ENCODE results near the gene TCF3. TPM values are rescaled to one million over a fixed set of nuclear protein-coding genes. Genes with fewer than 3 reads are reported as not detected.

Gene TCF3
- total RNA-seq, 2 experiments from 2014 or later: 518 to 811 TPM

DNA sequence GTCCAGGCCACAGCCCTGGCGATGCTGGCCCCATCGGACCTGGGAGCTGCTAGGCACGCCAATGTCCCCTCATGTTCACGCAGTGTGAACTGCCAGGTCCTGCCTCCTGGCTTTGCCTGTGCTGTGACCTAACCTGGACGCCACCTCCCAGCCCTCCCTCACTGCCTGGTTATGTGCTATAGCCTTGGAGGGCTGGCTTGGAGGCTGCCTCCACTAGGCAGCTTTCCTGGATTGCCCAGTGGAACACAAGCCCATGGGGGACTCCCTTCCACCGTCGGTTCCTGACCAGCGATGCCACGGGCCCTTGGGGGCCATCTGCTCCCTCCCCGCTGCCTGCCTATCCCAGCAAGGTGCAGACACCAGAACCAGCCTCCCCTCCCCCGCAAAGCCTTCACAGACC lies 31.9 kb downstream of the TCF3 start:
- Histone ChIP-seq H2AFZ (ENCODE audit: low read length) (no peak overlapping the region), H3K4me1 (ENCODE audit: insufficient read depth, low read length, poor library complexity, severe bottlenecking) (peaks cover 60% of the 10 kb centered on the region), H4K20me1 (ENCODE audit: insufficient read depth, low read length) (no peaks in the 10 kb centered on the region), H3K36me3 (ENCODE audit: insufficient read depth, low read length) (peaks cover 100% of the 10 kb centered on the region), H3K79me2 (ENCODE audit: insufficient read depth, low read depth, low read length) (peaks cover 25% of the 10 kb centered on the region; the same call in 1 of the 2 replicates), H3K4me2 (ENCODE audit: low read length) (no peak overlapping the region), H3K27ac (ENCODE audit: low read depth, low read length, poor library complexity, severe bottlenecking) (peak overlapping the region; percentile 30), H3K9me2 (ENCODE audit: insufficient read depth, low read length) (no peaks in the 10 kb centered on the region), H3K4me3 (ENCODE audit: low read depth, low read length, poor library complexity, severe bottlenecking) (no peak overlapping the region), H3K9me3 (ENCODE audit: low read length) (no peaks in the 10 kb centered on the region)
- CTCF ChIA-PET (ENCODE audit: unreplicated experiment): no interaction called here
- POLR2A ChIA-PET: no interaction called here
- no peak for DNase-seq (ENCODE audit: low spot score)
- no TSS peak for BruUV-seq (replicated peaks)
- TF ChIP-seq, protein P1, sequence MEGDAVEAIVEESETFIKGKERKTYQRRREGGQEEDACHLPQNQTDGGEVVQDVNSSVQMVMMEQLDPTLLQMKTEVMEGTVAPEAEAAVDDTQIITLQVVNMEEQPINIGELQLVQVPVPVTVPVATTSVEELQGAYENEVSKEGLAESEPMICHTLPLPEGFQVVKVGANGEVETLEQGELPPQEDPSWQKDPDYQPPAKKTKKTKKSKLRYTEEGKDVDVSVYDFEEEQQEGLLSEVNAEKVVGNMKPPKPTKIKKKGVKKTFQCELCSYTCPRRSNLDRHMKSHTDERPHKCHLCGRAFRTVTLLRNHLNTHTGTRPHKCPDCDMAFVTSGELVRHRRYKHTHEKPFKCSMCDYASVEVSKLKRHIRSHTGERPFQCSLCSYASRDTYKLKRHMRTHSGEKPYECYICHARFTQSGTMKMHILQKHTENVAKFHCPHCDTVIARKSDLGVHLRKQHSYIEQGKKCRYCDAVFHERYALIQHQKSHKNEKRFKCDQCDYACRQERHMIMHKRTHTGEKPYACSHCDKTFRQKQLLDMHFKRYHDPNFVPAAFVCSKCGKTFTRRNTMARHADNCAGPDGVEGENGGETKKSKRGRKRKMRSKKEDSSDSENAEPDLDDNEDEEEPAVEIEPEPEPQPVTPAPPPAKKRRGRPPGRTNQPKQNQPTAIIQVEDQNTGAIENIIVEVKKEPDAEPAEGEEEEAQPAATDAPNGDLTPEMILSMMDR (conservative IDR thresholded peaks at IDR 0.05; ENCODE audit: low read length): no peak
- TF ChIP-seq EZH2phosphoT487 (IDR thresholded peaks at IDR 0.05; ENCODE audit: borderline replicate concordance, low read depth, low read length): no peak
- intact Hi-C loops (cut with micrococcal nuclease; ENCODE audit: unreplicated experiment): no loop called here

DNA sequence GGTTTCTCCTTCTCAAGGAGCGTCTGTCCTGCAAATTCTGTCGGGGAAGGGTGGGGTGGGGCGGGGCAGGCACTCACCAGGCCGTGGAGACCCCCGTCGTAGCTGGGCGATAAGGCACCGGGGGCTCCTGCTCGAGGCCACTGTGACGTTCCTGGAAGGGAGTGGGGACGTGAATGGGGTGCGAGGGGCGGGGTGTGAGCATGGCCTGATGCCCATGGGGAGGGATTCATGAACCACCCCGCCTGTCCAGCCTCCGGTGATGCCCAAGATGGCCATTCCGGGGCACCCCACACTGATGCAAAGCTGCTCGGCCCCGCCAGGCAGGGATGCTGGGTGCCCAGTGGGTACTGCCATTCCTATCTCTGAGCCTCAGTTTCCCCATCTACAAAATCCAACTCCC lies 32.7 kb downstream of the TCF3 start:
- POLR2A ChIA-PET: no interaction called here
- Histone ChIP-seq H3K36me3 (ENCODE audit: insufficient read depth, low read length) (peaks cover 100% of the 10 kb centered on the region), H3K4me2 (ENCODE audit: low read length) (no peak overlapping the region), H4K20me1 (ENCODE audit: insufficient read depth, low read length) (no peaks in the 10 kb centered on the region), H3K79me2 (ENCODE audit: insufficient read depth, low read depth, low read length) (peaks cover 25% of the 10 kb centered on the region; the same call in 1 of the 2 replicates), H3K4me1 (ENCODE audit: insufficient read depth, low read length, poor library complexity, severe bottlenecking) (peaks cover 60% of the 10 kb centered on the region), H3K9me2 (ENCODE audit: insufficient read depth, low read length) (no peaks in the 10 kb centered on the region), H3K9me3 (ENCODE audit: low read length) (no peaks in the 10 kb centered on the region), H3K27ac (ENCODE audit: low read depth, low read length, poor library complexity, severe bottlenecking) (no peak overlapping the region), H3K4me3 (ENCODE audit: low read depth, low read length, poor library complexity, severe bottlenecking) (no peak overlapping the region), H2AFZ (ENCODE audit: low read length) (no peak overlapping the region)
- no TSS peak for BruUV-seq (replicated peaks)
- TF ChIP-seq, protein P1 (conservative IDR thresholded peaks at IDR 0.05; ENCODE audit: low read length): no peak
- no peak for TF ChIP-seq EZH2phosphoT487 (IDR thresholded peaks at IDR 0.05; ENCODE audit: borderline replicate concordance, low read depth, low read length)
- intact Hi-C loops (cut with micrococcal nuclease; ENCODE audit: unreplicated experiment): loop anchor here (2.0 kb wide), 1 partner anchor 29 kb away; no protein-coding TSS in a partner anchor
- DNase-seq (ENCODE audit: low spot score): no peak
- CTCF ChIA-PET (ENCODE audit: unreplicated experiment): no interaction called here

DNA sequence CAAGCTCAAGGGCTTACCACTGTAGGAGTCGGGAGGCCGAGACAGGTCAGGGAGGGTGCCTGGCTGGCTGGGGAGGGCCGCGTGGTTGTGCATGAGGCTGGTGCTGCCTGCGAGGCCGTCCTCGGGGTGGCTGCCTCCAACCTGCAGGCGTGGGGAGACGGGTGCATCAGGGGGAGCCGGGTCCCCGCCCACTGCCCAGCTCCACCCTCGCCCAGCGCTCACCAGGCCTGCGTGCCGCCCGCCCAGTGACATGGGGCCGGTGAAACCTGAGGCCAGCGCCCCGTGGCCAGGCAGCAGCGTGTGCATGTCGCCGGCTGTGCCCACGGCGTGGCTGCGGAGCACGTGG lies 33.3 kb downstream of the TCF3 start:
- Histone ChIP-seq H3K27ac (ENCODE audit: low read depth, low read length, poor library complexity, severe bottlenecking) (no peak overlapping the region), H3K79me2 (ENCODE audit: insufficient read depth, low read depth, low read length) (peaks cover 25% of the 10 kb centered on the region; the same call in 1 of the 2 replicates), H3K9me2 (ENCODE audit: insufficient read depth, low read length) (no peaks in the 10 kb centered on the region), H3K36me3 (ENCODE audit: insufficient read depth, low read length) (peaks cover 100% of the 10 kb centered on the region), H3K4me1 (ENCODE audit: insufficient read depth, low read length, poor library complexity, severe bottlenecking) (peaks cover 62% of the 10 kb centered on the region), H3K4me3 (ENCODE audit: low read depth, low read length, poor library complexity, severe bottlenecking) (no peak overlapping the region), H2AFZ (ENCODE audit: low read length) (no peak overlapping the region), H4K20me1 (ENCODE audit: insufficient read depth, low read length) (no peaks in the 10 kb centered on the region), H3K4me2 (ENCODE audit: low read length) (peak overlapping the region; percentile 44; the same call in 1 of the 2 replicates), H3K9me3 (ENCODE audit: low read length) (no peaks in the 10 kb centered on the region)
- TF ChIP-seq EZH2phosphoT487 (IDR thresholded peaks at IDR 0.05; ENCODE audit: borderline replicate concordance, low read depth, low read length): no peak
- TF ChIP-seq, protein P1 (conservative IDR thresholded peaks at IDR 0.05; ENCODE audit: low read length): no peak
- BruUV-seq (replicated peaks): no TSS peak
- no peak for DNase-seq (ENCODE audit: low spot score)
- intact Hi-C loops (cut with micrococcal nuclease; ENCODE audit: unreplicated experiment): loop anchor here (2.0 kb wide), 1 partner anchor 30 kb away; no protein-coding TSS in a partner anchor
- CTCF ChIA-PET (ENCODE audit: unreplicated experiment): no interaction called here
- POLR2A ChIA-PET: no interaction called here
